ENCODE measurements around the gene ADAT3.

DNA sequence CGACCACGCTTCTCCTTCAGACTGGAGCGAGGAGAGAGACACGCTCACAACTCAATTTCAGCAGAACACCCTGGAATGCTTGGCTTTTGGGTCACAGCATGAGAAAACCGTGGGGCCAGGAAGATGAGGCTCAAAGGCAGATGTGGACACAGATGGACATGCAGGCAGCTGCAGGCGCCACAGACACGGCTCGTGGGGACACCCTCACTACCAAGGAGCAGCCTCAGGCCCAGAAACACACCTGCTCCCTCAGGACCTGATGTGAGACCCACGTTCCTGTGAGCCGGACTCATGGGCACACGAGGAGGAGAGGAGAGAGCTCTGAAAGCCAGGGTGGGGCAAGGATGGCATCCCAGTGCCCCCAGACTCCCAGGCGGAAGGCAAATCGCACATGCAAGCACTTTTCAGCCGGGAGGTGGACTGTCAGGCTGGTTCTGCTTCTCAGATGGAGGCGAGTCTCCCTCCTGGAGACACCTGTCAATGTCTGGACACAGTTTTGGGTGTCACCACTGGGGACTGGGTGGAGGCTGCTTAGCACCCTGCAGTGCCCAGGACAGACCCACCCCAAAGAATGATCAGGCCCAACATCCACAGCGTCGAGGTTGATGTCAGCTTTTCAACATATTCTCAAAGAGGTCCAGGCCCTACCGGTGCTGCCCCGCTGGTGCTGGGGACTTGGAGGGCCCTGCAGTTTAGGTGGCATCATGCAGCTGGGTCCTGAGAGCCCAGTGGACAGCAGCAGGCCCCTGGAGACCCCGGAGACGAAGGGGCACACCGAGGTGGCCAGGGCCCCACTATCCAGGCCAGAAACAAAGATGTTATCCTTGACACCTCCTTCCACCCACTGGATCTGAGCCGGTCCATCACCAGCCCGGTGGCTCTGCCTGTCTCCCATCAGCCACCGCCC lies 22.2 kb upstream of the ADAT3 start:
- TF ChIP-seq, protein P1, sequence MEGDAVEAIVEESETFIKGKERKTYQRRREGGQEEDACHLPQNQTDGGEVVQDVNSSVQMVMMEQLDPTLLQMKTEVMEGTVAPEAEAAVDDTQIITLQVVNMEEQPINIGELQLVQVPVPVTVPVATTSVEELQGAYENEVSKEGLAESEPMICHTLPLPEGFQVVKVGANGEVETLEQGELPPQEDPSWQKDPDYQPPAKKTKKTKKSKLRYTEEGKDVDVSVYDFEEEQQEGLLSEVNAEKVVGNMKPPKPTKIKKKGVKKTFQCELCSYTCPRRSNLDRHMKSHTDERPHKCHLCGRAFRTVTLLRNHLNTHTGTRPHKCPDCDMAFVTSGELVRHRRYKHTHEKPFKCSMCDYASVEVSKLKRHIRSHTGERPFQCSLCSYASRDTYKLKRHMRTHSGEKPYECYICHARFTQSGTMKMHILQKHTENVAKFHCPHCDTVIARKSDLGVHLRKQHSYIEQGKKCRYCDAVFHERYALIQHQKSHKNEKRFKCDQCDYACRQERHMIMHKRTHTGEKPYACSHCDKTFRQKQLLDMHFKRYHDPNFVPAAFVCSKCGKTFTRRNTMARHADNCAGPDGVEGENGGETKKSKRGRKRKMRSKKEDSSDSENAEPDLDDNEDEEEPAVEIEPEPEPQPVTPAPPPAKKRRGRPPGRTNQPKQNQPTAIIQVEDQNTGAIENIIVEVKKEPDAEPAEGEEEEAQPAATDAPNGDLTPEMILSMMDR (IDR thresholded peaks at IDR 0.05; ENCODE audit: borderline replicate concordance, extremely low read depth, low read length, poor library complexity, severe bottlenecking), result no peak
- TF ChIP-seq EZH2 (IDR thresholded peaks at IDR 0.05; ENCODE audit: borderline replicate concordance, low read depth, low read length, severe bottlenecking), result no peak
